Loucy (cell line): ENCODE results near the gene AUNIP.

ENCODE experiments used
- CTCF ChIP-seq: fragments of 200-600 bp; sonication (generic); conservative IDR thresholded peaks from 2 replicates; pipeline ENCODE4 v1.5.1; 2014; ENCODE audit warnings: mild to moderate bottlenecking, antibody characterized with exemption, low read length
- EZH2phosphoT487 ChIP-seq: fragments of 200-600 bp; IDR thresholded peaks from 2 replicates; pipeline ENCODE4 v1.6.1; 2018; ENCODE audit warnings: antibody characterized with exemption, mild to moderate bottlenecking, moderate library complexity, borderline replicate concordance

- TF ChIP-seq CTCF: no peak
- no peak for TF ChIP-seq EZH2phosphoT487
These were observed 38.5 kb upstream of the AUNIP start for GRCh38 chr1:25897754-25898153.
